HepG2 (cell line): ENCODE measurements around the gene TREX2. TPM values are rescaled to one million over a fixed set of nuclear protein-coding genes. Genes with fewer than 3 reads are reported as not detected.

ENCODE experiments used
- ATAC-seq: fragments of 200-7000 bp; cut with Tn5 transposase; 3 replicates; pipeline ENCODE4 v1.9.1; 2020; ENCODE audit warnings: mild to moderate bottlenecking, moderate library complexity
- BruUV-seq: library from RNA; stranded (reverse); fragments of 400-500 nt; replicated peaks from 2 replicates; lab custom pipeline; 2021; lab: Mats Ljungman, UMichigan
- CTCF ChIA-PET: fragments of 300-600 bp; formaldehyde crosslinking; extraction: SDS; loops from one replicate; lab custom pipeline; 2021; ENCODE audit warnings: low total read pairs, inconsistent platforms, low intra/inter-chr PET ratio; lab: Yijun Ruan, JAX
- POLR2A ChIA-PET: fragments of 350-600 bp; sonication (Branson Sonifier 250); formaldehyde crosslinking; loops from one replicate; lab custom pipeline; 2020; ENCODE audit warnings: antibody characterized with exemption, inconsistent platforms; lab: Yijun Ruan, JAX
- DNase-seq: peaks from one replicate; pipeline ENCODE4 v3.0.0-alpha.2; 2015; ENCODE audit warnings: low spot score
- FAIRE-seq: peaks from 3 replicates; lab custom pipeline; 2011; peaks lifted over from hg19 to GRCh38; lab: Jason Lieb, UNC
- H2AFZ ChIP-seq: one replicate; pipeline ENCODE4 v1.6.1; 2011; ENCODE audit warnings: low read length, inconsistent platforms
- H3K27ac ChIP-seq: fragments of 300-600 bp; 3 replicates; pipeline ENCODE4 v1.8.0; 2011; ENCODE audit warnings: mixed run types, mild to moderate bottlenecking, mixed read lengths, low read length, inconsistent platforms; ENCODE audit not compliant: insufficient read depth; ENCODE audit errors: extremely low read length
- H3K27me3 ChIP-seq, 2 experiments: fragments of 200-600 bp in 1 of 2; 2 replicates in 1 of 2; 3 replicates in 1 of 2; pipeline versions ENCODE4 v1.6.0 to v1.8.0; 2011; ENCODE audit warnings: low read length in 2 of 2, mild to moderate bottlenecking in 2 of 2, moderate library complexity in 2 of 2, inconsistent platforms in 1 of 2; ENCODE audit not compliant: insufficient read depth in 2 of 2, control insufficient read depth in 1 of 2
- H3K36me3 ChIP-seq, 2 experiments: fragments of 200-600 bp in 1 of 2; replicated peaks in 1 of 2; 2 replicates in 1 of 2; 3 replicates in 1 of 2; pipeline versions ENCODE4 v1.5.1 to v1.8.0; 2011; ENCODE audit warnings: low read length in 2 of 2, inconsistent platforms in 1 of 2; ENCODE audit not compliant: insufficient read depth in 2 of 2, control insufficient read depth in 1 of 2
- H3K4me1 ChIP-seq: 2 replicates; pipeline ENCODE4 v1.5.1; 2012; ENCODE audit warnings: low read length, inconsistent platforms; ENCODE audit not compliant: insufficient read depth
- H3K4me2 ChIP-seq: 2 replicates; pipeline ENCODE4 v1.6.0; 2011; ENCODE audit warnings: low read depth, low read length, inconsistent platforms
- H3K4me3 ChIP-seq, 3 experiments: fragments of 200-600 bp in 1 of 3; sonication (generic), shearing (Covaris generic) in 1 of 3; replicated peaks in 1 of 3; 2 replicates each; pipeline ENCODE4 v1.5.1; 2011 to 2016; ENCODE audit warnings: low read length in 3 of 3, inconsistent platforms in 2 of 3, low read depth in 2 of 3, mild to moderate bottlenecking in 2 of 3, control low read depth in 1 of 3, mixed read lengths in 1 of 3; ENCODE audit not compliant: insufficient read depth in 1 of 3
- H3K79me2 ChIP-seq: one replicate; pipeline ENCODE4 v1.6.1; 2011; ENCODE audit warnings: low read length, inconsistent platforms; ENCODE audit not compliant: insufficient read depth
- H3K9ac ChIP-seq: 2 replicates; pipeline ENCODE4 v1.6.0; 2011; ENCODE audit warnings: mild to moderate bottlenecking, low read depth, low read length, inconsistent platforms; ENCODE audit not compliant: insufficient read depth
- H3K9me3 ChIP-seq: 2 replicates; pipeline ENCODE4 v1.5.1; 2012; ENCODE audit warnings: mild to moderate bottlenecking, low read length
- H4K20me1 ChIP-seq: 2 replicates; pipeline ENCODE4 v1.6.0; 2011; ENCODE audit warnings: inconsistent platforms, mild to moderate bottlenecking, low read length, moderate library complexity; ENCODE audit not compliant: insufficient read depth
- CAMTA2 ChIP-seq: sonication (generic); formaldehyde crosslinking; IDR thresholded peaks from 2 replicates; pipeline ENCODE4 v1.4.0; 2020; ENCODE audit warnings: mild to moderate bottlenecking, missing genetic modification reagents, borderline replicate concordance
- CEBPG ChIP-seq: IDR thresholded peaks from 2 replicates; pipeline ENCODE4 v1.6.1; 2016
- HES4 ChIP-seq: sonication (generic); formaldehyde crosslinking; IDR thresholded peaks from 2 replicates; pipeline ENCODE4 v1.9.0; 2021; ENCODE audit warnings: mild to moderate bottlenecking, missing genetic modification reagents, borderline replicate concordance
- PITX1 ChIP-seq: sonication (generic); formaldehyde crosslinking; IDR thresholded peaks from 2 replicates; pipeline ENCODE4 v1.5.1; 2020; ENCODE audit warnings: mild to moderate bottlenecking, missing genetic modification reagents
- RARA ChIP-seq: IDR thresholded peaks from 2 replicates; pipeline ENCODE4 v1.6.1; 2016; ENCODE audit warnings: missing genetic modification reagents, missing compliant biosample characterization
- SOX5 ChIP-seq: IDR thresholded peaks from 2 replicates; pipeline ENCODE4 v1.6.1; 2016; ENCODE audit warnings: borderline replicate concordance
- ZNF160 ChIP-seq: sonication (generic); formaldehyde crosslinking; IDR thresholded peaks from 2 replicates; pipeline ENCODE4 v1.8.0; 2022; ENCODE audit warnings: mild to moderate bottlenecking, inconsistent platforms, missing genetic modification reagents
- ZNF607 ChIP-seq: sonication (generic); formaldehyde crosslinking; IDR thresholded peaks from 2 replicates; pipeline ENCODE4 v1.5.1; 2020; ENCODE audit warnings: missing genetic modification reagents, mild to moderate bottlenecking, borderline replicate concordance
- ZNF703 ChIP-seq: sonication (generic); formaldehyde crosslinking; IDR thresholded peaks from 2 replicates; pipeline ENCODE4 v1.5.1; 2020; ENCODE audit warnings: missing genetic modification reagents, mild to moderate bottlenecking, moderate library complexity, borderline replicate concordance
- ZNF749 ChIP-seq: sonication (generic); formaldehyde crosslinking; IDR thresholded peaks from 2 replicates; pipeline ENCODE4 v1.8.0; 2022; ENCODE audit warnings: mild to moderate bottlenecking, missing genetic modification reagents, moderate library complexity, borderline replicate concordance
- WGBS: methylation state at CpG from one replicate; pipeline ENCODE4 v1.1.6; 2017; ENCODE audit warnings: low lambda C conversion rate; 5-methylcytosine and 5-hydroxymethylcytosine counted together
- in situ Hi-C: cut with HindIII; loops from 2 replicates; pipeline ENCODE4 v1.10.0; 2017; ENCODE audit warnings: low pct_unique_long_range_greater_than_20kb; ENCODE audit not compliant: extremely low pct_ligation_motif_present
- intact Hi-C: fragments of 100-400 bp; cut with micrococcal nuclease; formaldehyde crosslinking; loops from one replicate; pipeline ENCODE4 v1.10.0; 2022; ENCODE audit not compliant: unreplicated experiment
- polyA plus RNA-seq, 8 experiments: library from polyadenylated mRNA; depleted of rRNA in 3 of 8; stranded (reverse) in 7 of 8; unstranded in 1 of 8; fragments of >200 nt; fragmentation: Illumina TruSeq in 4 of 8; extraction: Trizol in 4 of 8; gene quantifications; 2 replicates each; pipeline versions ENCODE4 v1.2.1 to v1.2.3, GENCODE V29; 2011 to 2016; ENCODE audit warnings: low read depth in 4 of 8, missing spikeins in 1 of 8, mixed read lengths in 1 of 8; ENCODE audit not compliant: insufficient read depth in 1 of 8
- total RNA-seq, 5 experiments: library from RNA; depleted of rRNA; stranded (reverse); fragments of >200 nt; fragmentation: Illumina TruSeq; extraction: Trizol; gene quantifications; 2 replicates each; pipeline ENCODE4 v1.2.3, GENCODE V29; 2016; ENCODE audit warnings: low read depth in 1 of 5
- TF ChIP-seq, protein P1 (sequence below): sonication (generic); formaldehyde crosslinking; IDR thresholded peaks from 2 replicates; pipeline ENCODE4 v1.5.0; 2020; ENCODE audit warnings: mild to moderate bottlenecking, missing genetic modification reagents, borderline replicate concordance
- TF ChIP-seq, protein P2 (sequence below): sonication (generic); formaldehyde crosslinking; IDR thresholded peaks from 2 replicates; pipeline ENCODE4 v1.4.0; 2020; ENCODE audit warnings: mild to moderate bottlenecking, missing genetic modification reagents

Gene TREX2
- total and polyA plus RNA-seq, 2 of the 13 experiments (the other 11 are each of a cell fraction or from before 2014, with no cell fraction given) = 0.13 to 0.18 TPM

DNA sequence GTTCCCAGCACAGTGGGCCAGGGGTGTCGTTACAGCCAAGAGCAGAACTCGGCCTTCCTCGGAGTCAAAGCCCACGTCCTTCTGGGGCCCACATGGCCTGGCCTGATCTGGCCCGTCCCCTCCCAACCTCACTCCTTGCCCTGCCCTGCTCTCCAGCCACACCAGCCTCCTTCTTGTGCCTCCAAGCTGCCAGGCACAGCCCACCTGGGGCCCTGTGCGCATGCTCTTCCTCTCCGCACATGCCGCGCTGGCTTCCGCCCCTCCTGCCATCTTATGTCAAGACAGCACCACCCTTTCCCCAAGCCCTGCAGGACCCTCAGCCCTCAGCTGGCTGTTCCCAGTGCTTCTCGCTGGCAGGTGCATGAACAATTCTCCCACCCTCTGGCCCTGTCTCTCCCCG, 17.7 kb upstream of the TREX2 start:
- H2AFZ ChIP-seq = no peak overlapping the region
- H3K9me3 ChIP-seq = no peaks in the 10 kb centered on the region
- intact Hi-C loops = no loop called here
- POLR2A ChIA-PET = no interaction called here
- no peaks in the 10 kb centered on the region for H3K79me2 ChIP-seq
- H3K27ac ChIP-seq = no peak overlapping the region
- no peaks in the 10 kb centered on the region for H4K20me1 ChIP-seq
- in situ Hi-C loops = no loop called here
- DNase-seq (no peak), ATAC-seq (no peak), FAIRE-seq (no peak)
- no peaks in the 10 kb centered on the region for H3K27me3 ChIP-seq
- TF ChIP-seq CEBPG (CRISPR knock-in tag) (no peak), ZNF160 (CRISPR knock-in tag) (no peak), ZNF703 (CRISPR knock-in tag) (no peak), RARA (CRISPR knock-in tag) (no peak), ZNF607 (CRISPR knock-in tag) (no peak), CAMTA2 (CRISPR knock-in tag) (no peak), ZNF749 (CRISPR knock-in tag) (no peak), SOX5 (CRISPR knock-in tag) (no peak), PITX1 (CRISPR knock-in tag) (no peak), HES4 (CRISPR knock-in tag) (no peak)
- TF ChIP-seq, protein P1, sequence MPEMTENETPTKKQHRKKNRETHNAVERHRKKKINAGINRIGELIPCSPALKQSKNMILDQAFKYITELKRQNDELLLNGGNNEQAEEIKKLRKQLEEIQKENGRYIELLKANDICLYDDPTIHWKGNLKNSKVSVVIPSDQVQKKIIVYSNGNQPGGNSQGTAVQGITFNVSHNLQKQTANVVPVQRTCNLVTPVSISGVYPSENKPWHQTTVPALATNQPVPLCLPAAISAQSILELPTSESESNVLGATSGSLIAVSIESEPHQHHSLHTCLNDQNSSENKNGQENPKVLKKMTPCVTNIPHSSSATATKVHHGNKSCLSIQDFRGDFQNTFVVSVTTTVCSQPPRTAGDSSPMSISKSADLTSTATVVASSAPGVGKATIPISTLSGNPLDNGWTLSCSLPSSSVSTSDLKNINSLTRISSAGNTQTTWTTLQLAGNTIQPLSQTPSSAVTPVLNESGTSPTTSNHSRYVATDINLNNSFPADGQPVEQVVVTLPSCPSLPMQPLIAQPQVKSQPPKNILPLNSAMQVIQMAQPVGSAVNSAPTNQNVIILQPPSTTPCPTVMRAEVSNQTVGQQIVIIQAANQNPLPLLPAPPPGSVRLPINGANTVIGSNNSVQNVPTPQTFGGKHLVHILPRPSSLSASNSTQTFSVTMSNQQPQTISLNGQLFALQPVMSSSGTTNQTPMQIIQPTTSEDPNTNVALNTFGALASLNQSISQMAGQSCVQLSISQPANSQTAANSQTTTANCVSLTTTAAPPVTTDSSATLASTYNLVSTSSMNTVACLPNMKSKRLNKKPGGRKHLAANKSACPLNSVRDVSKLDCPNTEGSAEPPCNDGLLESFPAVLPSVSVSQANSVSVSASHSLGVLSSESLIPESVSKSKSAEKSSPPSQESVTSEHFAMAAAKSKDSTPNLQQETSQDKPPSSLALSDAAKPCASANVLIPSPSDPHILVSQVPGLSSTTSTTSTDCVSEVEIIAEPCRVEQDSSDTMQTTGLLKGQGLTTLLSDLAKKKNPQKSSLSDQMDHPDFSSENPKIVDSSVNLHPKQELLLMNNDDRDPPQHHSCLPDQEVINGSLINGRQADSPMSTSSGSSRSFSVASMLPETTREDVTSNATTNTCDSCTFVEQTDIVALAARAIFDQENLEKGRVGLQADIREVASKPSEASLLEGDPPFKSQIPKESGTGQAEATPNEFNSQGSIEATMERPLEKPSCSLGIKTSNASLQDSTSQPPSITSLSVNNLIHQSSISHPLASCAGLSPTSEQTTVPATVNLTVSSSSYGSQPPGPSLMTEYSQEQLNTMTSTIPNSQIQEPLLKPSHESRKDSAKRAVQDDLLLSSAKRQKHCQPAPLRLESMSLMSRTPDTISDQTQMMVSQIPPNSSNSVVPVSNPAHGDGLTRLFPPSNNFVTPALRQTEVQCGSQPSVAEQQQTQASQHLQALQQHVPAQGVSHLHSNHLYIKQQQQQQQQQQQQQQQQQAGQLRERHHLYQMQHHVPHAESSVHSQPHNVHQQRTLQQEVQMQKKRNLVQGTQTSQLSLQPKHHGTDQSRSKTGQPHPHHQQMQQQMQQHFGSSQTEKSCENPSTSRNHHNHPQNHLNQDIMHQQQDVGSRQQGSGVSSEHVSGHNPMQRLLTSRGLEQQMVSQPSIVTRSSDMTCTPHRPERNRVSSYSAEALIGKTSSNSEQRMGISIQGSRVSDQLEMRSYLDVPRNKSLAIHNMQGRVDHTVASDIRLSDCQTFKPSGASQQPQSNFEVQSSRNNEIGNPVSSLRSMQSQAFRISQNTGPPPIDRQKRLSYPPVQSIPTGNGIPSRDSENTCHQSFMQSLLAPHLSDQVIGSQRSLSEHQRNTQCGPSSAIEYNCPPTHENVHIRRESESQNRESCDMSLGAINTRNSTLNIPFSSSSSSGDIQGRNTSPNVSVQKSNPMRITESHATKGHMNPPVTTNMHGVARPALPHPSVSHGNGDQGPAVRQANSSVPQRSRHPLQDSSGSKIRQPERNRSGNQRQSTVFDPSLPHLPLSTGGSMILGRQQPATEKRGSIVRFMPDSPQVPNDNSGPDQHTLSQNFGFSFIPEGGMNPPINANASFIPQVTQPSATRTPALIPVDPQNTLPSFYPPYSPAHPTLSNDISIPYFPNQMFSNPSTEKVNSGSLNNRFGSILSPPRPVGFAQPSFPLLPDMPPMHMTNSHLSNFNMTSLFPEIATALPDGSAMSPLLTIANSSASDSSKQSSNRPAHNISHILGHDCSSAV (CRISPR knock-in tag) = no peak
- TF ChIP-seq, protein P2, sequence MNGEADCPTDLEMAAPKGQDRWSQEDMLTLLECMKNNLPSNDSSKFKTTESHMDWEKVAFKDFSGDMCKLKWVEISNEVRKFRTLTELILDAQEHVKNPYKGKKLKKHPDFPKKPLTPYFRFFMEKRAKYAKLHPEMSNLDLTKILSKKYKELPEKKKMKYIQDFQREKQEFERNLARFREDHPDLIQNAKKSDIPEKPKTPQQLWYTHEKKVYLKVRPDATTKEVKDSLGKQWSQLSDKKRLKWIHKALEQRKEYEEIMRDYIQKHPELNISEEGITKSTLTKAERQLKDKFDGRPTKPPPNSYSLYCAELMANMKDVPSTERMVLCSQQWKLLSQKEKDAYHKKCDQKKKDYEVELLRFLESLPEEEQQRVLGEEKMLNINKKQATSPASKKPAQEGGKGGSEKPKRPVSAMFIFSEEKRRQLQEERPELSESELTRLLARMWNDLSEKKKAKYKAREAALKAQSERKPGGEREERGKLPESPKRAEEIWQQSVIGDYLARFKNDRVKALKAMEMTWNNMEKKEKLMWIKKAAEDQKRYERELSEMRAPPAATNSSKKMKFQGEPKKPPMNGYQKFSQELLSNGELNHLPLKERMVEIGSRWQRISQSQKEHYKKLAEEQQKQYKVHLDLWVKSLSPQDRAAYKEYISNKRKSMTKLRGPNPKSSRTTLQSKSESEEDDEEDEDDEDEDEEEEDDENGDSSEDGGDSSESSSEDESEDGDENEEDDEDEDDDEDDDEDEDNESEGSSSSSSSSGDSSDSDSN (CRISPR knock-in tag) = no peak
- H3K36me3 ChIP-seq = peaks cover 0 to 3% of the 10 kb centered on the region in 2 experiments; a peak in 3 of 5 replicates
- H3K4me1 ChIP-seq = no peaks in the 10 kb centered on the region
- CTCF ChIA-PET = no interaction called here
- no peak overlapping the region for H3K9ac ChIP-seq
- H3K4me3 ChIP-seq = no peak overlapping the region
- 80% methylated on average over 11 of the region's 12 CpGs for WGBS
- BruUV-seq = no TSS peak
- H3K4me2 ChIP-seq = no peak overlapping the region
